Activated CD8-positive, alpha-beta memory T cell treated with anti-CD3 and anti-CD28 coated beads for 24 hours (primary cell): ENCODE data around the gene LTBP4.

ENCODE experiments used
- DNase-seq: peaks from one replicate; pipeline ENCODE4 v3.0.0-alpha.2; 2020

The LTBP4 gene

DNA sequence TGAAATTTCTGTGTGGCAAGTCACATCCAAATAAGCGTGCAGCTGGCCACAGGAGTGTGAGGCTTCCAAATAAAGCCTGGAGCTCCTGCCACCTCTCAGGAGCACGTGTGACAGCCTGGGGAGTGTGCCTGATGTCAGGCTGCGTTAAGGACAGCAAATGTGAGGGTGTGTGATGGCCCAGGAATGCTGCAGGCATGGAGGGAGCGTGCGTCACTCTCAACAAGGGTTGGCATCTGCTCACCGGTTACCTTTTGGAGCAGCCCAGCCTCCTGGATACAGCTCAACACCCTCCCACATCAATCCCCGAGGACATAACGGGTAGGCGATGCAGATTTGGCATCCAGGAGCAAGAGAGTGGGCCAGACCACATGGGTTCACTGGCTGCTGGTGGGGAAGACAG lies 70.2 kb downstream of the LTBP4 start:
- DNase-seq, result no peak

DNA sequence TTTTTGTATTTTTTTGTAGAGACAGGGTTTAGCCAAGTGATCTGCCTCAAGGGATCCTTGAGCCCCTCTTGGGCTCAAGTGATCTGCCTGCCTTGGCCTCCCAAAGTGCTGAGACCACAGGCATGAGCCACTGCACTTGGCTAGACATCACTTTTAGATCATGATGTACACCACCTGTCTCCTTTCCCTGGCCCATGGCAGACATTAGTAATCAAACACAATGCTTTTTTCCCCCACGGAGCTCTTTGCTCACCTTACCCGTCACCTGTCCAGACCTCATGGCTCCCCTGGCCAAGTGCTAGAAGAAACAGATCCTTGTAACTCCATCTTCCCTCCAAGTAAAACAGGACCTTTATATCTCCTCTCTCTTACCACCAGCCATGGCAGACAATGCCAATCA lies 70.9 kb downstream of the LTBP4 start:
- DNase-seq, result no peak

DNA sequence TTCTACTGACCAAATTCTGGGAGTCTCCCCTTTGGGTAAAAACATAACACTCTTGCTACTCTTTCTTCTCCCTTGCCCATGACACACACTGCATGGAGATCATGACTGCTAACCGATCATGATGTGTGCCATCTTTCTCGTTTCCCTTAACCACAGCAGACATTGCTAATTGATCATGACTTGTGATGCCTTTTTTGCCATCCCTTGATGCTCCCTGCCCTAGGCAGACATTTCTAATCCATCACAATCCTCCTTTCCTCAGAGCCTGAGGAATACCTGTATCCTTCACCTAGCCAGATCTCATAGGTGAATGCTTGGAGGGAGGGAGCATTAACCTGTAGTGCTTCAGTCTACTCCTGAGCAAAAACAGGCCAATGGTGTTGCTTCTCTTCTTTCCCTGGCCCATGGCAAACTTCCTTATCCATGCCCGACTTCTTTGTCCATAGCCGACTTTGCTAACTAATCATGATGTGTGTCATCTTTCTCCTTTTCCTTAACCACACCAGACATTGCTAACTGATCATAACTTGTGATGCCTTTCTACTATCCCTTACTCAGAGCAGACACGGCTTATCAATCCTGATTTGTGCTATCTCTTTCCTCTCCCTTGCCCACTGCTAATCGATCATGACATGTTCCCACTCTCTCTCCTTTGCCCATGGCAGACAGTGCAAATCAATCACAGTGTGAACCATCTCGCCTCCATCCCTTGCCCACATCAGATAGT lies 71.6 kb downstream of the LTBP4 start:
- DNase-seq, result no peak

DNA sequence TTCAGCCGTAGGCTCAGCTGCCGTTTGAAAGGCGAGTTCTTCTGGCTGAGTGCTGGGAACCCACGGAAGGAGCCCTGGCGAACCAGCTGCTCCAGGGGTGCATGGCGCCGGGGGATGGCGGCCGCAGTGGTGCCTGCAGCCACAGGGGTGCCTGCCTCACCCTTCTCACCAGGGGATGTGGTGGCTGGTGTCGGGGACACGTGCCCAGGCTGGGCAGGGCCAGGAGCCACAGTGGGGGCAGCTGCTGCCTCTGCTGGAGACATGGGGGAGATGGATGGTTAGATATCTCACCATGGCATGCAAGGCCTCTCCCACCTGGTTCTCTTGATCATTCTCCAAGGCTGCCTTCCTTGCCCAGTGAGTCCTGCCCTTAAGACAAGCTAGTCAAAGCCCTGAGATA lies 72.2 kb downstream of the LTBP4 start:
- DNase-seq, result no peak

DNA sequence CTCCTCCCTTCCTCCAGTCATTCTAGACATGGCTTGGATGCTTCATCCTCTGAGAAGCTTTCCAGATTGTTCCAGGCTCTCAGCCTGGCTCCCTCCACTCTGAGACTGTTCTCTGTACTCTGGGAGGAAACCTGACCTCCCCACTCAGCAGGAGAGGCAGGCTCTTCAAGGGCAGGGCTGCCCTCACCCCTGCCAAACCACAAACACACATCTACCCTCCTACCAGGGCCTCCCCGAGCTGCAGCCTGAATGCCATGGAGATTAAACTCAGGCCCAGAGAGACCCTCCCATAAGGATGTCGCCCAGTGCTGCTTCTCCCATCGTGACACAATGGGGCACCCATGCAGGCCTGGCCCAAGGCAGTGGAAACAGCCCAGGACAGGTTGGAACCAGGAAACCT lies 73.1 kb downstream of the LTBP4 start:
- DNase-seq, result no peak

DNA sequence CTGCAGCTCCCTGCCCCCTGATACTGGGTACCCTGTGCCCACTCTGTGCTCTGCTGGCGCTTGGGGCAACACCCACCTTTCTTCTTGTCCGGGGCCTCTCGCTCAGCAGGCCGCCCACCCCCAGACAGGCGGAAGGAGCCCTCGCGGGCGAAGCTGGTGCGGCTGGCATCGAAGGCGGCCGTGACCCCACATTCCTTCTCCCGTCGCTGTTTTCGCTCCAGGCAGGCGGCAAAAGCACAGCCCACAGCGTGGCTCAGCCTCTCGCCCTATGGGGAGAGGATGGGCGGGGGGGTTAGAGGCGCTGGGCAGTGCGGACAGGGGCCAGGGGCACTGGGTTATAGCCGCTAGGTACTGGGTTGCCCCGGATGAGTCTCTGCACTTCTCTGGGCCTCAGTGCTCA lies 76.0 kb downstream of the LTBP4 start:
- no peak for DNase-seq
